DOHH2 (cell line): ENCODE results near the gene PALLD.

Experiments used
- H3F3A ChIP-seq: fragments of 200-600 bp; sonication (generic), shearing (Covaris generic); 2 replicates; pipeline ENCODE4 v1.6.0; 2016; ENCODE audit warnings: antibody characterized with exemption, mild to moderate bottlenecking; ENCODE audit not compliant: control insufficient read depth, insufficient read depth
- H3K27ac ChIP-seq: fragments of 200-600 bp; sonication (generic); 2 replicates; pipeline ENCODE4 v1.5.1; 2014; ENCODE audit warnings: low read depth, mild to moderate bottlenecking, low read length, moderate library complexity
- H3K27me3 ChIP-seq: fragments of 200-600 bp; sonication (generic); 2 replicates; pipeline ENCODE4 v1.6.1; 2014; ENCODE audit warnings: mild to moderate bottlenecking, low read length, mixed read lengths; ENCODE audit not compliant: control insufficient read depth
- H3K36me3 ChIP-seq: fragments of 200-600 bp; sonication (generic); 2 replicates; pipeline ENCODE4 v1.6.1; 2014; ENCODE audit warnings: mild to moderate bottlenecking, low read length, moderate library complexity, mixed read lengths; ENCODE audit not compliant: control insufficient read depth
- H3K4me1 ChIP-seq: fragments of 200-600 bp; sonication (generic); 2 replicates; pipeline ENCODE4 v1.6.1; 2014; ENCODE audit warnings: mild to moderate bottlenecking, low read length, mixed read lengths; ENCODE audit not compliant: control insufficient read depth
- H3K4me2 ChIP-seq: fragments of 200-600 bp; sonication (generic); 2 replicates; pipeline ENCODE4 v1.6.0; 2014; ENCODE audit warnings: mild to moderate bottlenecking, low read length, moderate library complexity
- H3K4me3 ChIP-seq: fragments of 200-600 bp; sonication (generic); 2 replicates; pipeline ENCODE4 v1.5.1; 2014; ENCODE audit warnings: mild to moderate bottlenecking, low read length, mixed read lengths
- H3K79me2 ChIP-seq: fragments of 200-600 bp; sonication (generic); 2 replicates; pipeline ENCODE4 v1.6.1; 2014; ENCODE audit warnings: mild to moderate bottlenecking, low read length, mixed read lengths; ENCODE audit not compliant: control insufficient read depth
- H3K9me2 ChIP-seq: fragments of 200-600 bp; sonication (generic); replicated peaks from 2 replicates; pipeline ENCODE4 v1.6.1; 2014; ENCODE audit warnings: mild to moderate bottlenecking, low read length, mixed read lengths; ENCODE audit not compliant: control insufficient read depth
- H3K9me3 ChIP-seq: fragments of 200-600 bp; sonication (generic); 2 replicates; pipeline ENCODE4 v1.6.1; 2014; ENCODE audit warnings: antibody characterized with exemption, low read length, mixed read lengths; ENCODE audit not compliant: control insufficient read depth, insufficient read depth
- H4K20me1 ChIP-seq: fragments of 200-600 bp; sonication (generic); 2 replicates; pipeline ENCODE4 v1.6.0; 2014; ENCODE audit warnings: low read depth, mild to moderate bottlenecking, antibody characterized with exemption, low read length, moderate library complexity; ENCODE audit not compliant: control insufficient read depth, insufficient read depth
- EZH2phosphoT487 ChIP-seq: fragments of 200-600 bp; sonication (generic); IDR thresholded peaks from 2 replicates; pipeline ENCODE4 v1.6.1; 2017; ENCODE audit warnings: borderline replicate concordance, mild to moderate bottlenecking, antibody characterized with exemption, low read length, moderate library complexity, mixed read lengths
- TF ChIP-seq, protein P1 (sequence below): fragments of 200-600 bp; sonication (generic); IDR thresholded peaks from one replicate; pipeline ENCODE4 v1.5.1; 2014; ENCODE audit warnings: antibody characterized with exemption, mild to moderate bottlenecking, low read depth, low read length; ENCODE audit not compliant: poor library complexity, severe bottlenecking

The PALLD gene

DNA sequence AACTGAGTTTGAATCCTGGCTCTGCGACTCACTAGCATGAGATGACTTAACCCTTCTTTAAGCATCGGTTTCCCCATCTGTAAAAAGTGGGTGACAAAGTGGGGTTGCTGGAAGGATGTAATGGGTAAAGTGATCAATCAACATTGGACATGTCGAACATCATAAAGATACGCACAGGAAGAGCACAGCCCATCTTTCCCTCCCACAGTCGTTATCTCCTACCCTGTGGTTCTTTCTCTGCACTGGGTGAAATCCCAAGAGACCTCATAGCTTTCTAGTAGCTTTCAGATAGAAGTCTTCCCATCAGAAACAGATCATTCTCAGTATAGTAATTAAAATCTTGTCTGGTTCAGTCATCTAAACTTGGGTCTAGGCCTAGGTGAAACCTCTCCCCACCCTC, 296.7 kb downstream of the PALLD start:
- no peaks in the 10 kb centered on the region for H3K27me3 ChIP-seq
- H3K4me1 ChIP-seq: peaks cover 3% of the 10 kb centered on the region; the same call in 1 of the 2 replicates
- no peaks in the 10 kb centered on the region for H3F3A ChIP-seq
- no peaks in the 10 kb centered on the region for H4K20me1 ChIP-seq
- no peaks in the 10 kb centered on the region for H3K9me3 ChIP-seq
- no peak overlapping the region for H3K27ac ChIP-seq
- H3K9me2 ChIP-seq: no peaks in the 10 kb centered on the region
- H3K4me3 ChIP-seq: no peak overlapping the region
- H3K36me3 ChIP-seq: no peaks in the 10 kb centered on the region
- H3K4me2 ChIP-seq: no peak overlapping the region
- no peak for TF ChIP-seq EZH2phosphoT487
- TF ChIP-seq, protein P1, sequence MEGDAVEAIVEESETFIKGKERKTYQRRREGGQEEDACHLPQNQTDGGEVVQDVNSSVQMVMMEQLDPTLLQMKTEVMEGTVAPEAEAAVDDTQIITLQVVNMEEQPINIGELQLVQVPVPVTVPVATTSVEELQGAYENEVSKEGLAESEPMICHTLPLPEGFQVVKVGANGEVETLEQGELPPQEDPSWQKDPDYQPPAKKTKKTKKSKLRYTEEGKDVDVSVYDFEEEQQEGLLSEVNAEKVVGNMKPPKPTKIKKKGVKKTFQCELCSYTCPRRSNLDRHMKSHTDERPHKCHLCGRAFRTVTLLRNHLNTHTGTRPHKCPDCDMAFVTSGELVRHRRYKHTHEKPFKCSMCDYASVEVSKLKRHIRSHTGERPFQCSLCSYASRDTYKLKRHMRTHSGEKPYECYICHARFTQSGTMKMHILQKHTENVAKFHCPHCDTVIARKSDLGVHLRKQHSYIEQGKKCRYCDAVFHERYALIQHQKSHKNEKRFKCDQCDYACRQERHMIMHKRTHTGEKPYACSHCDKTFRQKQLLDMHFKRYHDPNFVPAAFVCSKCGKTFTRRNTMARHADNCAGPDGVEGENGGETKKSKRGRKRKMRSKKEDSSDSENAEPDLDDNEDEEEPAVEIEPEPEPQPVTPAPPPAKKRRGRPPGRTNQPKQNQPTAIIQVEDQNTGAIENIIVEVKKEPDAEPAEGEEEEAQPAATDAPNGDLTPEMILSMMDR: no peak
- no peaks in the 10 kb centered on the region for H3K79me2 ChIP-seq

DNA sequence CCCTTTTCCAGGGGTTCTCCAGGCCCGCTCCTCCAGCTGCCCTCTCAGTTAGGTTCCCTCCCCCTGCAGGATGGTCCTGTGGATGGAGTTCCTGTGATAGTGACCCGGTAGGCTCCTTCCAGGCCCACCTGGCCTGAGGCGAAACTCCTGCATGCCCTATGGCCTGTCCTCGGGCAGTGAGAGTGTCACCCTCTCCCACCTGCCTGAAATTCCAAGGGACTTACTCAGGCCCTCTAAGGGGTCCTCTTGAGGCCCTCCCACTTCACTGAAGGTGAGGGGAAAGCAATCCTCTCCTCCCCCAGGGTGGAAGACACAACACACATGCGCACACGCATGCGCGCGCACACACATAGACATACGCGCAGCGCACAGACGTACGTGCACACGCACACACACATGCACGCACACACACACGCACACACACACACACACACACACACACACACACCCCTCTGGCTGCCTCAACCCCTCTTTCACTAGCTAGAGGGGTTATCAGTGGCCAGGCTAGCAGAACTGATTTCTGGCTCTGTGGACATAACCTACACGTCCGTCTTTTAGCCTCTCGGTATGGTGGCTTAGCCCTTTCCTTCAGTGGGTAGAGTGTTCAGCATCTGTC, 297.3 kb downstream of the PALLD start:
- H3K36me3 ChIP-seq: no peaks in the 10 kb centered on the region
- H3K4me1 ChIP-seq: peaks cover 3% of the 10 kb centered on the region; the same call in 1 of the 2 replicates
- no peaks in the 10 kb centered on the region for H3K9me2 ChIP-seq

DNA sequence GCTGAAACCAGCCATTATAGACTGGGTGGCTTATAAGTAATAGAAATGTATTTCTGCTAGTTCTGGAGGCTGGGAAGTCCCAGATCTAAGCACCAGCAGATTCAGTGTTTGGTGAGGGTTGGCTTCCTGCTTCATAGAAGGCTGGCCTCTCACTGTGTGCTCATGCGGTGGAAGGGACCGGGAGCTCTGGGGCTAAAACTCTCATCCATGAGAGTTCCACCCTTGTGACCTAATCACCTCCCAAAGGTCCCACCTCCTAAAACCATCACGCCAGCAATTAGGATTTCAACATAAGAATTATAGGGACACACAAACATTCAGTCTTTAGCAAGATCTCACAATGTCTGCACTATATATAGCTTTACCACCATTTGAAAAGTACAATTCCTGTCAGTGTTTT, 298.0 kb downstream of the PALLD start:
- H3K27me3 ChIP-seq: no peaks in the 10 kb centered on the region
- H3K27ac ChIP-seq: no peak overlapping the region
- no peaks in the 10 kb centered on the region for H4K20me1 ChIP-seq
- no peaks in the 10 kb centered on the region for H3K36me3 ChIP-seq
- no peaks in the 10 kb centered on the region for H3F3A ChIP-seq
- H3K9me3 ChIP-seq: no peaks in the 10 kb centered on the region
- TF ChIP-seq, protein P1: no peak
- TF ChIP-seq EZH2phosphoT487: no peak
- no peaks in the 10 kb centered on the region for H3K9me2 ChIP-seq
- no peak overlapping the region for H3K4me3 ChIP-seq
- H3K4me2 ChIP-seq: no peak overlapping the region
- no peaks in the 10 kb centered on the region for H3K79me2 ChIP-seq
- H3K4me1 ChIP-seq: peaks cover 1% of the 10 kb centered on the region; the same call in 1 of the 2 replicates

More for the DNA sequence above, 297.3 kb downstream of the PALLD start:
- Histone ChIP-seq H3K4me2 (no peak overlapping the region), H3F3A (no peaks in the 10 kb centered on the region), H3K79me2 (no peaks in the 10 kb centered on the region), H3K27me3 (no peaks in the 10 kb centered on the region), H3K4me3 (no peak overlapping the region), H4K20me1 (no peaks in the 10 kb centered on the region), H3K27ac (no peak overlapping the region), H3K9me3 (no peaks in the 10 kb centered on the region)
- no peak for TF ChIP-seq EZH2phosphoT487
- TF ChIP-seq, protein P1: no peak
